Endothelial cell of umbilical vein (primary cell): ENCODE data around the gene DCLK2. TPM values are rescaled to one million over a fixed set of nuclear protein-coding genes. Genes with fewer than 3 reads are reported as not detected.

Experiments used
- BruUV-seq: library from RNA; stranded (reverse); fragments of 400-500 nt; replicated peaks from 2 replicates; lab custom pipeline; 2021; lab: Mats Ljungman, UMichigan
- CTCF ChIA-PET: fragments of 300-600, 350-600 bp; sonication (Branson Sonifier 250); formaldehyde crosslinking; loops from one replicate; lab custom pipeline; 2021; ENCODE audit warnings: antibody characterized with exemption, inconsistent platforms; lab: Charles Lee
- POLR2A ChIA-PET: fragments of 300-600, 350-600 bp; sonication (Branson Sonifier 250); formaldehyde crosslinking; loops from one replicate; lab custom pipeline; 2021; ENCODE audit warnings: antibody characterized with exemption, inconsistent platforms; lab: Charles Lee
- DNase-seq: peaks from one replicate; pipeline ENCODE4 v3.0.0-alpha.2; 2011; ENCODE audit warnings: low read depth, low spot score
- FAIRE-seq: peaks from 2 replicates; lab custom pipeline; 2011; peaks lifted over from hg19 to GRCh38; lab: Jason Lieb, UNC
- H2AFZ ChIP-seq: 2 replicates; pipeline ENCODE4 v1.6.0; 2012; ENCODE audit warnings: low read depth, low read length, control low read depth, inconsistent platforms
- H3K27ac ChIP-seq: 2 replicates; pipeline ENCODE4 v1.5.1; 2011; ENCODE audit warnings: low read depth, mild to moderate bottlenecking, control low read depth, low read length, moderate library complexity; ENCODE audit not compliant: insufficient read depth
- H3K27me3 ChIP-seq, 2 experiments: 2 replicates each; pipeline versions ENCODE4 v1.6.0 to v1.6.1; 2011; ENCODE audit warnings: low read length in 2 of 2, mixed read lengths in 1 of 2; ENCODE audit not compliant: control insufficient read depth in 2 of 2, insufficient read depth in 2 of 2
- H3K36me3 ChIP-seq, 2 experiments: 2 replicates in 1 of 2; 3 replicates in 1 of 2; pipeline ENCODE4 v1.5.1; 2011; ENCODE audit warnings: low read length in 2 of 2, mild to moderate bottlenecking in 1 of 2, moderate library complexity in 1 of 2; ENCODE audit not compliant: control insufficient read depth in 2 of 2, insufficient read depth in 2 of 2; ENCODE audit errors: extremely low read depth in 1 of 2
- H3K4me1 ChIP-seq: 3 replicates; pipeline ENCODE4 v1.5.1; 2011; ENCODE audit warnings: mild to moderate bottlenecking, low read length; ENCODE audit not compliant: control insufficient read depth, insufficient read depth; ENCODE audit errors: extremely low read depth
- H3K4me2 ChIP-seq: 2 replicates; pipeline ENCODE4 v1.6.1; 2011; ENCODE audit warnings: low read length, control low read depth, mixed read lengths; ENCODE audit not compliant: insufficient read depth
- H3K4me3 ChIP-seq, 3 experiments: fragments of 200-600 bp in 1 of 3; sonication (generic), shearing (Covaris generic) in 1 of 3; replicated peaks in 1 of 3; 2 replicates each; pipeline ENCODE4 v1.5.1; 2011 to 2016; ENCODE audit warnings: control low read depth in 3 of 3, low read length in 3 of 3, mild to moderate bottlenecking in 2 of 3, inconsistent platforms in 1 of 3, low read depth in 1 of 3, moderate library complexity in 1 of 3; ENCODE audit not compliant: insufficient read depth in 1 of 3
- H3K79me2 ChIP-seq: 2 replicates; pipeline ENCODE4 v1.6.0; 2012; ENCODE audit warnings: low read length, inconsistent platforms; ENCODE audit not compliant: control insufficient read depth, insufficient read depth
- H3K9ac ChIP-seq: replicated peaks from 2 replicates; pipeline ENCODE3; 2011; ENCODE audit warnings: low read length, control low read depth; ENCODE audit not compliant: insufficient read depth; ENCODE audit errors: extremely low read depth
- H3K9me1 ChIP-seq: replicated peaks from 3 replicates; pipeline ENCODE4 v1.6.0; 2011; ENCODE audit warnings: mild to moderate bottlenecking, low read length; ENCODE audit not compliant: control insufficient read depth, insufficient read depth; ENCODE audit errors: extremely low read depth
- H3K9me3 ChIP-seq: replicated peaks from 2 replicates; pipeline ENCODE4 v1.5.1; 2012; ENCODE audit warnings: low read length, inconsistent platforms; ENCODE audit not compliant: control insufficient read depth, insufficient read depth
- H4K20me1 ChIP-seq: replicated peaks from 2 replicates; pipeline ENCODE3; 2011; ENCODE audit warnings: mild to moderate bottlenecking, low read length; ENCODE audit not compliant: control insufficient read depth, insufficient read depth; ENCODE audit errors: extremely low read depth
- EZH2 ChIP-seq: IDR thresholded peaks from 2 replicates; pipeline ENCODE4 v1.6.1; 2012; ENCODE audit warnings: borderline replicate concordance, low read depth, mild to moderate bottlenecking, moderate library complexity, low read length, inconsistent platforms; ENCODE audit not compliant: severe bottlenecking
- FOS ChIP-seq: IDR thresholded peaks from 2 replicates; pipeline ENCODE4 v1.6.1; 2011; ENCODE audit warnings: mild to moderate bottlenecking, low read length, moderate library complexity, borderline replicate concordance; ENCODE audit not compliant: insufficient read depth
- GATA2 ChIP-seq: IDR thresholded peaks from 2 replicates; pipeline ENCODE4 v1.7.0; 2011; ENCODE audit warnings: low read depth, mild to moderate bottlenecking, moderate library complexity, mixed read lengths, low read length; ENCODE audit not compliant: insufficient read length, insufficient read depth
- JUN ChIP-seq: IDR thresholded peaks from 2 replicates; pipeline ENCODE4 v1.6.1; 2011; ENCODE audit warnings: borderline replicate concordance, low read depth; ENCODE audit not compliant: insufficient read length, insufficient read depth
- MYC ChIP-seq: IDR thresholded peaks from one replicate; pipeline ENCODE4 v1.6.1; 2011; ENCODE audit warnings: mild to moderate bottlenecking, low read depth, low read length
- POLR2A ChIP-seq: IDR thresholded peaks from 2 replicates; pipeline ENCODE4 v1.6.1; 2012; ENCODE audit warnings: low read depth, mild to moderate bottlenecking, control low read depth, low read length
- POLR2AphosphoS5 ChIP-seq: IDR thresholded peaks from 2 replicates; pipeline ENCODE4 v1.6.1; 2012; ENCODE audit warnings: low read depth, mild to moderate bottlenecking, control low read depth, low read length, moderate library complexity; ENCODE audit not compliant: insufficient read depth
- dilution Hi-C: fragments of 300-500 bp; cut with MboI; formaldehyde crosslinking; loops from one replicate; pipeline ENCODE4 v1.15.0; 2019; ENCODE audit warnings: low sequenced_read_pairs; ENCODE audit not compliant: extremely low pct_ligation_motif_present
- intact Hi-C: fragments of 100-400 bp; cut with micrococcal nuclease; formaldehyde crosslinking; loops from one replicate; pipeline ENCODE4 v1.10.0; 2022
- polyA plus RNA-seq, 4 experiments: library from polyadenylated mRNA; depleted of rRNA in 3 of 4; stranded (reverse) in 3 of 4; unstranded in 1 of 4; fragments of >200 nt; gene quantifications; 2 replicates each; pipeline versions ENCODE4 v1.2.1 to v1.2.3, GENCODE V29; 2011 to 2012; ENCODE audit warnings: missing spikeins in 1 of 4
- total RNA-seq: library from RNA; stranded (reverse); gene quantifications from 2 replicates; pipeline ENCODE4 v1.2.3, GENCODE V29; 2021
- TF ChIP-seq, protein P1 (sequence below), 2 donors: IDR thresholded peaks; 1 replicate in 1 of 2; 2 replicates in 1 of 2; pipeline ENCODE4 v1.5.1; 2011; ENCODE audit warnings: low read length in 2 of 2, mild to moderate bottlenecking in 2 of 2, moderate library complexity in 2 of 2, control low read depth in 1 of 2, inconsistent platforms in 1 of 2, low read depth in 1 of 2; ENCODE audit not compliant: insufficient read depth in 1 of 2; ENCODE audit errors: extremely low read depth in 1 of 2
- TF ChIP-seq, protein P2 (sequence below): IDR thresholded peaks from 2 replicates; pipeline ENCODE4 v1.6.1; 2011; ENCODE audit not compliant: insufficient read depth, insufficient read length

DCLK2 gene
- total and polyA plus RNA-seq, 2 donors (not counting 3 experiments of a cell fraction or from before 2014, with no cell fraction given) = 1.7 to 4.7 TPM

- ChIA-PET CTCF (interaction anchor here (2.5 kb wide), 1 partner anchor 82 kb away, joined by 9 read pairs; no protein-coding TSS in a partner anchor), POLR2A (no interaction called here)
- H2AFZ ChIP-seq = peak overlapping the region; percentile 41
- peak overlapping the region; percentile 63 for H3K4me2 ChIP-seq
- no peaks in the 10 kb centered on the region for H3K9me1 ChIP-seq
- no peaks in the 10 kb centered on the region for H3K36me3 ChIP-seq
- intact Hi-C loops (no loop called here), dilution Hi-C loops (no loop called here)
- peaks cover 13% of the 10 kb centered on the region for H3K4me1 ChIP-seq
- TF ChIP-seq EZH2 (no peak), JUN (no peak), POLR2A (no peak), MYC (no peak), POLR2AphosphoS5 (no peak), FOS (no peak), GATA2 (no peak)
- TF ChIP-seq, protein P1, sequence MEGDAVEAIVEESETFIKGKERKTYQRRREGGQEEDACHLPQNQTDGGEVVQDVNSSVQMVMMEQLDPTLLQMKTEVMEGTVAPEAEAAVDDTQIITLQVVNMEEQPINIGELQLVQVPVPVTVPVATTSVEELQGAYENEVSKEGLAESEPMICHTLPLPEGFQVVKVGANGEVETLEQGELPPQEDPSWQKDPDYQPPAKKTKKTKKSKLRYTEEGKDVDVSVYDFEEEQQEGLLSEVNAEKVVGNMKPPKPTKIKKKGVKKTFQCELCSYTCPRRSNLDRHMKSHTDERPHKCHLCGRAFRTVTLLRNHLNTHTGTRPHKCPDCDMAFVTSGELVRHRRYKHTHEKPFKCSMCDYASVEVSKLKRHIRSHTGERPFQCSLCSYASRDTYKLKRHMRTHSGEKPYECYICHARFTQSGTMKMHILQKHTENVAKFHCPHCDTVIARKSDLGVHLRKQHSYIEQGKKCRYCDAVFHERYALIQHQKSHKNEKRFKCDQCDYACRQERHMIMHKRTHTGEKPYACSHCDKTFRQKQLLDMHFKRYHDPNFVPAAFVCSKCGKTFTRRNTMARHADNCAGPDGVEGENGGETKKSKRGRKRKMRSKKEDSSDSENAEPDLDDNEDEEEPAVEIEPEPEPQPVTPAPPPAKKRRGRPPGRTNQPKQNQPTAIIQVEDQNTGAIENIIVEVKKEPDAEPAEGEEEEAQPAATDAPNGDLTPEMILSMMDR (IDR thresholded peaks at IDR 0.05; ENCODE audit: extremely low read depth in 1 of 2, insufficient read depth in 1 of 2, low read depth in 1 of 2, low read length in 2 of 2) = no peak
- TF ChIP-seq, protein P2, sequence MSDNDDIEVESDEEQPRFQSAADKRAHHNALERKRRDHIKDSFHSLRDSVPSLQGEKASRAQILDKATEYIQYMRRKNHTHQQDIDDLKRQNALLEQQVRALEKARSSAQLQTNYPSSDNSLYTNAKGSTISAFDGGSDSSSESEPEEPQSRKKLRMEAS = no peak
- H3K27me3 ChIP-seq = no peaks in the 10 kb centered on the region
- H3K27ac ChIP-seq = peak overlapping the region; percentile 48
- FAIRE-seq = no peak
- H3K9me3 ChIP-seq = no peaks in the 10 kb centered on the region
- no peaks in the 10 kb centered on the region for H3K79me2 ChIP-seq
- H4K20me1 ChIP-seq = no peaks in the 10 kb centered on the region
- H3K4me3 ChIP-seq = no peak overlapping the region
- peak; percentile 37 for DNase-seq
- BruUV-seq = no TSS peak
- H3K9ac ChIP-seq = no peak overlapping the region
Observed at GRCh38 chr4:150126864-150127203, 48.6 kb downstream of the DCLK2 start.
